Naive thymus-derived CD4-positive, alpha-beta T cell (primary cell): ENCODE results near the gene KLF7. TPM values are rescaled to one million over a fixed set of nuclear protein-coding genes. Genes with fewer than 3 reads are reported as not detected.

Experiments
- ATAC-seq: fragments of 150-1000 bp; cut with Tn5 transposase; 2 replicates; pipeline ENCODE4 v1.10.0; 2021; ENCODE audit warnings: mild to moderate bottlenecking, moderate library complexity
- CTCF ChIA-PET: fragments of 350-600 bp; sonication (Branson Sonifier 250); formaldehyde crosslinking; loops from one replicate; lab custom pipeline; 2021; ENCODE audit warnings: antibody characterized with exemption; lab: Charles Lee
- POLR2A ChIA-PET: fragments of 350-600 bp; sonication (Branson Sonifier 250); formaldehyde crosslinking; loops from one replicate; lab custom pipeline; 2021; ENCODE audit warnings: antibody characterized with exemption, inconsistent platforms; lab: Charles Lee
- DNase-seq, 9 donors: peaks; one replicate each; pipeline versions ENCODE4 v3.0.0 to v3.0.0-alpha.2; 2020 to 2022; ENCODE audit warnings: mixed read lengths in 1 of 9
- H3K27ac ChIP-seq: one replicate; pipeline ENCODE4 v1.7.0; 2013; ENCODE audit warnings: mild to moderate bottlenecking, low read depth, low read length, moderate library complexity
- H3K27me3 ChIP-seq, 2 donors: one replicate each; pipeline ENCODE4 v1.7.0; 2013; ENCODE audit warnings: low read length in 2 of 2, mild to moderate bottlenecking in 2 of 2, moderate library complexity in 2 of 2; ENCODE audit not compliant: control insufficient read depth in 2 of 2, insufficient read depth in 2 of 2
- H3K36me3 ChIP-seq, 3 experiments: 1 replicate in 2 of 3; 2 replicates in 1 of 3; pipeline ENCODE4 v1.7.0; 2013; ENCODE audit warnings: low read length in 3 of 3, mild to moderate bottlenecking in 3 of 3, moderate library complexity in 1 of 3; ENCODE audit not compliant: insufficient read depth in 3 of 3, control insufficient read depth in 2 of 3
- H3K4me1 ChIP-seq, 2 donors: one replicate each; pipeline ENCODE4 v1.7.0; 2013; ENCODE audit warnings: low read length in 2 of 2, mild to moderate bottlenecking in 2 of 2, moderate library complexity in 1 of 2; ENCODE audit not compliant: control insufficient read depth in 2 of 2, insufficient read depth in 2 of 2
- H3K4me3 ChIP-seq: 2 replicates; pipeline ENCODE4 v1.7.0; 2013; ENCODE audit warnings: mild to moderate bottlenecking, low read length
- H3K9me3 ChIP-seq, 3 experiments: 1 replicate in 2 of 3; 2 replicates in 1 of 3; pipeline ENCODE4 v1.7.0; 2013; ENCODE audit warnings: low read length in 3 of 3; ENCODE audit not compliant: control insufficient read depth in 2 of 3
- H3K27ac Mint-ChIP-seq, 9 donors: one replicate each; pipeline ENCODE4 v1.8.0; 2020 to 2022; ENCODE audit warnings: mixed read lengths in 9 of 9, mild to moderate bottlenecking in 8 of 9, moderate library complexity in 5 of 9, inconsistent platforms in 2 of 9
- H3K27me3 Mint-ChIP-seq, 5 donors: one replicate each; pipeline ENCODE4 v1.8.0; 2021 to 2022; ENCODE audit warnings: mixed read lengths in 5 of 5, mild to moderate bottlenecking in 1 of 5
- H3K36me3 Mint-ChIP-seq, 5 donors: one replicate each; pipeline ENCODE4 v1.8.0; 2020 to 2022; ENCODE audit warnings: mixed read lengths in 5 of 5, mild to moderate bottlenecking in 3 of 5, inconsistent platforms in 1 of 5
- H3K4me1 Mint-ChIP-seq, 7 donors: one replicate each; pipeline ENCODE4 v1.8.0; 2020 to 2022; ENCODE audit warnings: mixed read lengths in 7 of 7, mild to moderate bottlenecking in 3 of 7, inconsistent platforms in 1 of 7
- H3K4me3 Mint-ChIP-seq, 10 donors: one replicate each; pipeline ENCODE4 v1.8.0; 2020 to 2022; ENCODE audit warnings: mild to moderate bottlenecking in 10 of 10, mixed read lengths in 10 of 10, moderate library complexity in 6 of 10, inconsistent platforms in 2 of 10
- H3K9me3 Mint-ChIP-seq, 11 donors: one replicate each; pipeline ENCODE4 v1.8.0; 2020 to 2022; ENCODE audit warnings: mixed read lengths in 11 of 11, mild to moderate bottlenecking in 4 of 11, inconsistent platforms in 1 of 11, moderate library complexity in 1 of 11
- intact Hi-C, 2 donors: fragments of 100-400 bp; cut with micrococcal nuclease; formaldehyde crosslinking; loops; one replicate each; pipeline ENCODE4 v1.15.1; 2023
- polyA plus RNA-seq, 2 donors: library from polyadenylated mRNA; unstranded; fragments of 300-500 nt; fragmentation: Illumina TruSeq; gene quantifications; one replicate each; pipeline ENCODE4 v1.2.3, GENCODE V29; 2021
- total RNA-seq, 6 experiments: library from RNA in 5 of 6; stranded (reverse) in 5 of 6; gene quantifications; 1 replicate in 5 of 6; 2 replicates in 1 of 6; pipeline ENCODE4 v1.2.3 and lab custom pipeline; 2021 to 2026

The KLF7 gene
- total and polyA plus RNA-seq, 7 experiments from 2014 or later, result 18.7 to 93.3 (median 71.7) TPM

- Mint-ChIP-seq H3K36me3 (peaks cover 0 to 21% (median 15%) of the 10 kb centered on the region in 5 donors), H3K9me3 (peaks cover 0 to 4% (median 0%) of the 10 kb centered on the region in 11 donors), H3K4me1 (peaks cover 25 to 44% (median 35%) of the 10 kb centered on the region in 7 donors), H3K4me3 (peak overlapping the region; percentile 1 to 80 (median 62)), H3K27me3 (peaks cover 0 to 4% (median 0%) of the 10 kb centered on the region in 5 donors), H3K27ac (peak overlapping the region; percentile 36 to 81 (median 74))
- H3K27ac ChIP-seq, result no peak overlapping the region
- H3K4me1 ChIP-seq, result peaks cover 3 to 11% of the 10 kb centered on the region in 2 donors
- H3K27me3 ChIP-seq, result no peaks in the 10 kb centered on the region
- peak; percentile 58 for ATAC-seq
- H3K9me3 ChIP-seq, result no peaks in the 10 kb centered on the region
- no peak overlapping the region for H3K4me3 ChIP-seq
- H3K36me3 ChIP-seq, result peaks cover 0 to 7% (median 0%) of the 10 kb centered on the region in 3 experiments
- ChIA-PET POLR2A (interaction anchor here (0.6 to 2.6 kb wide), 13 partner anchors 11 to 206 kb away, joined by 3 to 22 read pairs (median 3); partner anchors contain the start of gene KLF7), CTCF (interaction anchor here (0.6 to 1.2 kb wide), 3 partner anchors 279 to 399 kb away, joined by 3 to 4 read pairs (median 4); no protein-coding TSS in a partner anchor)
- intact Hi-C loops, result loop anchor here (1.0 to 5.0 kb wide), 2 partner anchors 92 to 453 kb away; partner anchors contain the start of gene CREB1 (in 1 of the 2)
- DNase-seq, result peak in 6 of 9 donors; percentile 10 to 30 (median 22)
Observed at GRCh38 chr2:207073801-207074678, 91.7 kb downstream of the KLF7 start.

GRCh38 chr2:207073412-207073800 lies 92.3 kb downstream of the KLF7 start:
- DNase-seq (no peak), ATAC-seq (no peak)
- no peaks in the 10 kb centered on the region for H3K9me3 ChIP-seq
- Mint-ChIP-seq H3K4me1 (peaks cover 25 to 48% (median 35%) of the 10 kb centered on the region in 7 donors), H3K9me3 (peaks cover 0 to 4% (median 0%) of the 10 kb centered on the region in 11 donors), H3K36me3 (peaks cover 0 to 17% (median 11%) of the 10 kb centered on the region in 5 donors), H3K27me3 (peaks cover 0 to 4% (median 0%) of the 10 kb centered on the region in 5 donors), H3K4me3 (peak overlapping the region in 7 of 10 donors; percentile 54 to 80 (median 70)), H3K27ac (peak overlapping the region in 7 of 9 donors; percentile 36 to 79 (median 69))
- intact Hi-C loops, result loop anchor here in 1 of 2 donors (5.0 kb wide), 1 partner anchor 454 kb away; the partner anchor contains the start of gene CREB1
- ChIA-PET CTCF (interaction anchor here (0.6 to 1.2 kb wide), 3 partner anchors 279 to 399 kb away, joined by 3 to 4 read pairs (median 4); no protein-coding TSS in a partner anchor), POLR2A (interaction anchor here (0.6 to 2.6 kb wide), 9 partner anchors 11 to 129 kb away, joined by 3 to 22 read pairs (median 4); partner anchors contain the start of gene KLF7)
- H3K4me1 ChIP-seq, result peaks cover 3 to 11% of the 10 kb centered on the region in 2 donors
- H3K27ac ChIP-seq, result no peak overlapping the region
- H3K4me3 ChIP-seq, result no peak overlapping the region
- H3K36me3 ChIP-seq, result peaks cover 0 to under 1% (median 0%) of the 10 kb centered on the region in 3 experiments
- no peaks in the 10 kb centered on the region for H3K27me3 ChIP-seq

- Histone ChIP-seq H3K4me3 (no peak overlapping the region), H3K27ac (no peak overlapping the region), H3K27me3 (no peaks in the 10 kb centered on the region), H3K9me3 (no peaks in the 10 kb centered on the region), H3K4me1 (peaks cover 3 to 11% of the 10 kb centered on the region in 2 donors), H3K36me3 (no peaks in the 10 kb centered on the region)
- Mint-ChIP-seq H3K27ac (peak overlapping the region in 1 of 9 donors; percentile 2), H3K36me3 (peaks cover 0 to 14% (median 10%) of the 10 kb centered on the region in 5 donors), H3K9me3 (peaks cover 0 to 4% (median 0%) of the 10 kb centered on the region in 11 donors), H3K4me3 (no peak overlapping the region), H3K27me3 (peaks cover 0 to 4% (median 0%) of the 10 kb centered on the region in 5 donors), H3K4me1 (peaks cover 26 to 55% (median 38%) of the 10 kb centered on the region in 7 donors)
- no peak for DNase-seq
- intact Hi-C loops, result loop anchor here in 1 of 2 donors (5.0 kb wide), 1 partner anchor 455 kb away; the partner anchor contains the start of gene CREB1
- ChIA-PET POLR2A (interaction anchor here (1.9 to 2.6 kb wide), 3 partner anchors 75 to 95 kb away, joined by 3 to 22 read pairs (median 8); partner anchors contain the start of gene KLF7), CTCF (no interaction called here)
- ATAC-seq, result no peak
Observed at GRCh38 chr2:207072571-207072970, 93.2 kb downstream of the KLF7 start.

GRCh38 chr2:207071820-207072219 lies 93.9 kb downstream of the KLF7 start:
- POLR2A ChIA-PET, result no interaction called here
- no peak overlapping the region for H3K4me3 Mint-ChIP-seq
- CTCF ChIA-PET, result no interaction called here
- DNase-seq (no peak), ATAC-seq (peak; percentile 45)
- Histone ChIP-seq H3K9me3 (no peaks in the 10 kb centered on the region), H3K4me1 (peaks cover 3 to 11% of the 10 kb centered on the region in 2 donors), H3K27ac (no peak overlapping the region), H3K36me3 (no peaks in the 10 kb centered on the region), H3K27me3 (no peaks in the 10 kb centered on the region), H3K4me3 (no peak overlapping the region)
- H3K27ac Mint-ChIP-seq, result no peak overlapping the region
- H3K27me3 Mint-ChIP-seq, result peaks cover 0 to 4% (median 0%) of the 10 kb centered on the region in 5 donors
- H3K4me1 Mint-ChIP-seq, result peaks cover 20 to 61% (median 36%) of the 10 kb centered on the region in 7 donors
- peaks cover 0 to 4% (median 0%) of the 10 kb centered on the region in 11 donors for H3K9me3 Mint-ChIP-seq
- peaks cover 0 to 10% (median 5%) of the 10 kb centered on the region in 5 donors for H3K36me3 Mint-ChIP-seq
- intact Hi-C loops, result loop anchor here in 1 of 2 donors (5.0 kb wide), 1 partner anchor 455 kb away; the partner anchor contains the start of gene CREB1

GRCh38 chr2:207067473-207067872 lies 98.3 kb downstream of the KLF7 start:
- Mint-ChIP-seq H3K4me1 (peaks cover 0 to 27% (median 2%) of the 10 kb centered on the region in 7 donors), H3K27me3 (peaks cover 0 to 4% (median 0%) of the 10 kb centered on the region in 5 donors), H3K9me3 (peaks cover 0 to 6% (median 0%) of the 10 kb centered on the region in 11 donors), H3K27ac (no peak overlapping the region), H3K4me3 (no peak overlapping the region), H3K36me3 (peaks cover 0 to 9% (median 0%) of the 10 kb centered on the region in 5 donors)
- no peaks in the 10 kb centered on the region for H3K27me3 ChIP-seq
- no peak overlapping the region for H3K27ac ChIP-seq
- no peak overlapping the region for H3K4me3 ChIP-seq
- CTCF ChIA-PET, result interaction anchor here (1.0 kb wide), 1 partner anchor 76 kb away, joined by 3 read pairs; no protein-coding TSS in a partner anchor
- no peaks in the 10 kb centered on the region for H3K9me3 ChIP-seq
- POLR2A ChIA-PET, result interaction anchor here (0.6 kb wide), 1 partner anchor 241 kb away, joined by 3 read pairs; no protein-coding TSS in a partner anchor
- ATAC-seq (no peak), DNase-seq (no peak)
- no peaks in the 10 kb centered on the region for H3K36me3 ChIP-seq
- no peaks in the 10 kb centered on the region for H3K4me1 ChIP-seq
- intact Hi-C loops, result no loop called here
